Measurements from ENCODE around the gene AQP3.

DNA sequence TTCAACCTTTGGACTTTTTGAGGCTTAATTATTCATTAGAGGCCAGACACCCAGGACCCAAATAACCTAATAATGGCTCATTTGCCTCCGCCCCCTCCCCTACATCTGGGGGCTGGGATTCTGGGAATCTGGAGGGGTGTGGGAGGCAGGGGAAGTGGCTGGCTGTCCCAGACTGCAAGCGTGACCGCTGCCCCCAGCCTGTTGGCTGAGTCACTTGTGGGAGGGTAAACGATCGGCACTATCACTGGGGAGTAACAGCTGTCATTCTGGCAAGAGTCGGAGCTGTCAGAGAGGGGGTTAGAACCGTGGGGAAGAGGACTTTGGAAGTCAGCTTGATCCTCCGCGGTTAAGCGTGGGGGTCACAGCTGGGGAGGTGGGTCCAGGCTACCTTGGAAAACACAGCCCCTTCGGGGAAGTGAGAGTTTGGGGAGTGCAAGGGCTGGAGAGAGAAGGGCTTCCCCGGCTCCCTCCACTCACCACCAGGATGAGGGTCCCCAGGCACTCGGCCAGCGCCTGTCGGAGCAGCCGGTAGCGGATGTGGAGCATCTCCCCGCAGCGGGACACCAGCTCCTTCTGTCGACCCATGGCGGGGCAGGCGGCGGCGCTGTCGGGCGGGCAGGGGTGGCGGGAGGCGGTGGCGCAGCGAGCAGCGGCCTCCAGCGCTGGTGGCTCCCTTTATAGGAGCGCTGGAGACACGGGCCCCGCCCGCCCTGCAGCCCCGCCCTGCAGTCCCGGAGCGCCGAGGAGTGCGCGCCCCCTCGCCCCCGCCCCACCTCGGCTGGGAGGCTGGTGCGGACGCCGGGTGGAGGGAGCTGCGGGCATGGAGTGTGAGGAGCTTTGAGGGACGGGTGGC, at the start of gene AQP3:
- peak; percentile 27; the same call in 1 of the 2 replicates for TF ChIP-seq RAD21 (IDR thresholded peaks at IDR 0.05; ENCODE audit: low read depth)
- TF ChIP-seq TAF1 (IDR thresholded peaks at IDR 0.05; ENCODE audit: low read depth): no peak
- no peak for TF ChIP-seq REST (IDR thresholded peaks at IDR 0.05; ENCODE audit: low read depth)
- TF ChIP-seq EP300 (IDR thresholded peaks at IDR 0.05; ENCODE audit: borderline replicate concordance): no peak
- no peak for TF ChIP-seq FOXM1 (IDR thresholded peaks at IDR 0.05; ENCODE audit: borderline replicate concordance, low read depth)
- TF ChIP-seq USF1 (IDR thresholded peaks at IDR 0.05): no peak

Measured in Ishikawa (cell line).